Measurements from ENCODE around the gene ZWILCH.

ZWILCH gene

GRCh38 chr15:66545255-66545654, 40.1 kb downstream of the ZWILCH start:
- DNase-seq (ENCODE audit: low spot score) = no peak

- DNase-seq (ENCODE audit: low spot score) = no peak
Observed at GRCh38 chr15:66555685-66556084, 50.6 kb downstream of the ZWILCH start.

DNA sequence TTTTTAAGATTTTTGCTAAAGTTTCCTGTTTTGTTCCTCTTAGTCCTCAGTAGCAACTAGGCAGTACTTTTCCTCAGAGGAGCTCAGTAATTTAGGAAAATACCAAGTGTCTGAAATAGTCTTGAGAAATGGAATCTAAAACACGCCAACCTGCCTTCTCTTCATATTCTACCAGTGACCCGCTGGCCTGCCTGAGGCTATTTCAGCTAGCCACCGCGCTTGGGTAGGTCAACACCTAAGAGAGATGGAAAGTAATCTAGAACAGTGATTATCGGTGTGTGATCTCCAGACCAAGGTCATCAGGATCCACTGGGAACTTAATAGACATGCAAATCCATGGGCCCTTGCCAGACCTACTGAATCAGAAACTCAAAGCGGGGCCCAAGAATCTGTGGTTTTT, 53.1 kb downstream of the ZWILCH start:
- no peak for DNase-seq (ENCODE audit: low spot score)

- DNase-seq (ENCODE audit: low spot score) = no peak
Observed at GRCh38 chr15:66560856-66561525, 55.9 kb downstream of the ZWILCH start.

DNA sequence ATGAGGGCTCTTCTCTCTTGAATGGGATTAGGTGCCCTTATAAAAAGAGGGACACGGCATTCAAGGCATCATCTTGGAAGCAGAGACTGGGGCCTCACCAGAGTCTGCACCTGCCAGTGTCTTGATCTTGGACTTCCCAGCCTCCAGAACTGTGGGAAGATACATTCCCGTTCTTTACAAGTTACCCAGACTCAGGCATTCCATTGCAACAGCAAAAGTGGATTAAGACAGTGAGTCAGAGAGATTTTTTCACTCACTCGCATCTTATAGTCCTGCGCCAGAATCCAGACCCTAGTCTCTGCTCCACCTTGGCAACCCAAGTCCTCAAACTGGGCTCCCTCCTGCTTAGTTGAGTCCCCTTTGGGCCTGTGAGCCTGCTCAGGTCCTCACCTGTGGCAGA, 58.0 kb downstream of the ZWILCH start:
- DNase-seq (ENCODE audit: low spot score) = no peak

GRCh38 chr15:66563566-66564110, 58.5 kb downstream of the ZWILCH start:
- DNase-seq (ENCODE audit: low spot score) = no peak

DNA sequence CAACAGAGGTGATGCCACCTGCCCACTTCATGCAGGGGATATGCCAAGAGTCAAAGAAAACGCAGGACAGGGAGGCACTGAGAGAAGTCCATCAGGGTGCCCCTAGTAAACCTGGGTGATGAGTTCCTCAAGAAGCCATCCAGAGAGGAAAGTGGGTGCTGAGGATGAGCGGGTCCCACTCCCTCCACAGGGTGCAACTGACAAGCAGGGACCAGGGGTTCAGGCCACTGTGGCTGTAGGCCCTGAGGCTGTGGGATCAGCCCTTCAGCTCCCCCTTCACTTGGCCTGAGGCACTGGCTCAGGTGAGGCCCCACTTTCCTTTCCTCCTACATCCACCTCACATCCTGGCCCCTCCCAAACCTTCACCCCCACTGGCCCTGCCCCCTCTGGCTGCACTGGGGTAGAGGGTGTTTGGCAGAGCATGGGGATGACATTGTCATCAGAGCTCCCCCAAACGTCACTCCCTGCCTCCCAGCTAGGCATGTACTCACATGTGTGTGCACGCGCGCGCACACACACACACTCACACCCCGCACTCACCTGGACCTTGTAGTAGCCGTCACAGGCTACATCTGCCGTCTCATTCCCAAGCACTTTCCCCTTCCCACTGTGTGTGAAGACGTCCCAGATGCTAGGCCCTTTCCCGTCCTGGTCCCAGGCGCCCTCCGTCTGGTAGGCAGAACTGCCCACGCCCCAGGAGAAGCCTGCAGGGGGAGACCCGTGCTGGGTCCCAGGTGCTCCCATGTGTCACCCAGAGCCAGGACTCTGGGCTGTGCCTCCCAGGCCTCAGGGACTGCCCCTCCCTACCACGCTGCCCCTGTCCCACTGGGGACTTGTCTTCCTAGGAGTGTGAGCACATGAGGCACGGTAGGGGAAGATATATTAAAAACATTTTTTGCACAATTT, 59.3 kb downstream of the ZWILCH start:
- DNase-seq (ENCODE audit: low spot score) = no peak

- DNase-seq (ENCODE audit: low spot score) = no peak
Observed at GRCh38 chr15:66565141-66565641, 60.1 kb downstream of the ZWILCH start.

GRCh38 chr15:66565741-66566144, 60.6 kb downstream of the ZWILCH start, which contains the start of gene LCTL:
Gene LCTL, minus strand, starts transcription at chr15:66565998. Its CDS starts 633 bp downstream, at chr15:66565365.
- DNase-seq (ENCODE audit: low spot score) = no peak

GRCh38 chr15:66566963-66567531, 61.9 kb downstream of the ZWILCH start:
- DNase-seq (ENCODE audit: low spot score) = peak; percentile 68

GRCh38 chr15:66567897-66568296, 62.8 kb downstream of the ZWILCH start:
- DNase-seq (ENCODE audit: low spot score) = no peak

DNA sequence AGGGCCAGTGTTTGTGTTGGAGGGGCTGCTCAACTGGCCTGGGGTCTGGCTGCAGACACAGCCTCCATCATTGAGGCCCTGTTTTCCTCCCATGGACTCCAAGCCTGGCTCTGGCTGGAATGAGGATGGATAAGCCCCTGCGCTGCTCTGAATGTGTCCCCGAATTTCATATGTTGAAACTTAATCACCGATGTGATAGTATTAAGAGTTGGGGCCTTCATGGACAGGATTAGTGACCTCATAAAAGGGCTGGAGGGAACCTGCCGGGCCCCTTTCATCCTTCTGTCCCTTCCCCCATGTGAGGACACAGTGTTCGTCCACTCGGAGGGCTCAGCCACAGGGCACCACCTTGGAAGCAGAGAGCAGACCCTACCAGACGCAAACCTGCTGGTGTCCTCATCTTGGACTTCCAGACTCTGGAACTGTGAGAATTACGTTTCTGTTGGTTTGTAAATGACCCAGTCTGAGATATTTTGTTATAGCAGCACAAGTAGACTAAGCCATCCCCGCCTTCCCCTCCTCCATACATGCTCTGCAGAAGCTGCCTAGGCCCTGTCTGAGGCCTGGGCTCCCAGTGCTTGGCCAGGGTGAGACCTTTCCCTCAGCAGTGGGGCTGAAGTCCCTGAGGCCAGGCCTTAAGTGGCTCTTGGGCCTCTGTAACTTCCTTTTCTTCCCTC, 64.5 kb downstream of the ZWILCH start:
- DNase-seq (ENCODE audit: low spot score) = no peak

- DNase-seq (ENCODE audit: low spot score) = no peak
Observed at GRCh38 chr15:66570327-66570726, 65.2 kb downstream of the ZWILCH start.

DNA sequence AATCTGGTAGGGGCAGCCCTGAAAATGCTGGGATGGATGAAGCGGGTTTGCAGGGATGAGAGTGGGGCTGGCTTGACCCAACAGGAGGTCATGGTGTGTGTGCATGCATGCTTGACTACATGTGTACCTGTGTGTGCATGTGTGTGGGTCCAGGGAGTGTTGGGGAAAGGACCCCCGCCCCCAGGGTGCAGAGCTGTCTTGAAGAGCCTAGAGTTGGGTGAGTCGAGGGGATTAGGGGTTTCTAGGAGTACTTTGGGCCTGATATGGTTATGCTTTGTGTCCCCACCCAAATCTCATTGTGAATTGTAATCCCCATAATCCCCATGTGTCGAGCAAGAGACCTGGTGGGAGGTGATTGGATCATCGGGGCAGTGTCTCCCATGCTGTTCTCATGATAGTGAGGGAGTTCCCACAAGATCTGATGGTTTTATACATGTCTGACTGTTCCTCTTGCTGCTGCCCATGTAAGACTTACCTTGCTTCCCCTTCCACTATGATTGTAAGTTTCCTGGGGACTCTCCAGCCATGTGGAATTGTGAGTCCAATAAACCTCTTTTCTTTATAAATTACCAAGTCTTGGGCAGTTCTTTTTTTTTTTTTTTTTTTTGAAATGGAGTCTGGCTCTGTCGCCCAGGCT, 65.8 kb downstream of the ZWILCH start:
- no peak for DNase-seq (ENCODE audit: low spot score)

DNA sequence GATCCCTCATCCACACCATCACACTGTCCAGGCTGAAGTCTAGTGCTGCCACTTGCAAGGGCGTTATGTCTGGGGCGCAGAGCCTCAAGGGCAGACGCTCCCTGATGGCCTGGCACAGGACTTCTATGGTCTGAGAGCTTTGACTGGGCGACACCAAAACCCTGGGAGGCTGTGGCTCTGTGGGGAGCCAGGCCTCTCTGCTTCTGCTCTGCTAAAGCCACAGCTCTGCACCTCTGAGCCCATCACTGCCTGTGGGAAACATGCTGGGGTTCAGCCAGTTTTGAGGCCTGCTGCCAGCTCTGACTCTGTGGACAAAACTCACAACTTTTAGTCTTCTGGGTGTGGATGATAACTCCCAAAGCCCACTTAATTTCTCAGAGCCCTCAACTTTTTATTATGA, 67.0 kb downstream of the ZWILCH start:
- DNase-seq (ENCODE audit: low spot score) = no peak

- no peak for DNase-seq (ENCODE audit: low spot score)
Observed at GRCh38 chr15:66573348-66573718, 68.2 kb downstream of the ZWILCH start.

DNA sequence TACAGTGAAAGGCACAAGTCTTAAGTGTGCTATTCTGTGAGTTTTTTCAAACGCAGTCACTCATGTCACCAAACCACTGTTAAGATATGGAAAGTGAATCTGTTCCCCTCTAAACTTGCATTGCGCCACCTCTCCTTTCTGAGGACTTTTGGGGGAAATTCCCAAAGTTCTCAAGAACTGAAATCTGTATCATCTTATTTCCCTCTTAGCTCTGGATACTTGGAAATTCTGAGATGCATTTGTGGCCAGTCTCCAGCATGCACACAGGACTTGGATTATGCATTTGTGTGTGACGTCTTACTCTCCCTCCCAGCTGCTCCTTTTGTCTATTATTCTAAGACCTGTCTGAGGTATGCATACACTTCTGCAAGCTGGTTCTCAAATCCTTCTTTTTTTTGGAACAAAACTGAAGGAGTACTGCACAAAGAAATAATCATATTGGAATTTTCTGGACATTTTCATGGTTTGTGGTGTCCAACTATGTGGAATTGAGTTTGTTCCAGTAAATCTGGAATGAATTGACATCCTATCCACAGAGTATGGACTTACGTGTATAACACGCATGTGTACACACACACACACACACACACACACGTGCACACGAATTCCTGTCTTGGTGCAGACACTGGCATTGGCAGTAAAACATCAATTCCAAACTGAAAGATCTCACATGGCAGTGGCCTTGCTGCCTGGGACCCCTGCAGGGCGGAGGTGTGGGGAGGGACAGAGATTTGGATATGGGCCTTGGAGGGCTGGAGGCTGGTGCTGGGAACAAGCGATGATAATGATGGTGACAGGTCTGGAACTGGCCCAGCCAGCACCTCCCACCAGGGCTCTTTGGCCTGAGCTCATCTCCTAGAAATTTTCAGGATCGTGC, 68.8 kb downstream of the ZWILCH start:
- DNase-seq (ENCODE audit: low spot score) = no peak

- DNase-seq (ENCODE audit: low spot score) = no peak
Observed at GRCh38 chr15:66574596-66574950, 69.4 kb downstream of the ZWILCH start.

- peak; percentile 10 for DNase-seq (ENCODE audit: low spot score)
Observed at GRCh38 chr15:66578286-66578875, 73.3 kb downstream of the ZWILCH start.

GRCh38 chr15:66580643-66581042, 75.5 kb downstream of the ZWILCH start:
- DNase-seq (ENCODE audit: low spot score) = no peak

Data from CD4-positive, alpha-beta T cell treated with Interleukin-15 for 4 hours (primary cell).